Nephron (organoid): Measurements from ENCODE around the gene XRCC1.

Experiments used
- H3K27ac Mint-ChIP-seq, 3 experiments: 2 replicates each; pipeline ENCODE4 v1.8.0; 2020; ENCODE audit warnings: mixed read lengths in 3 of 3, mild to moderate bottlenecking in 2 of 3, moderate library complexity in 1 of 3
- H3K27me3 Mint-ChIP-seq: 2 replicates; pipeline ENCODE4 v1.8.0; 2021; ENCODE audit warnings: low read depth, mild to moderate bottlenecking, moderate library complexity, mixed read lengths
- H3K36me3 Mint-ChIP-seq: 2 replicates; pipeline ENCODE4 v1.8.0; 2020; ENCODE audit warnings: low read depth, mixed read lengths
- H3K4me1 Mint-ChIP-seq: 2 replicates; pipeline ENCODE4 v1.8.0; 2020; ENCODE audit warnings: mixed read lengths
- H3K4me3 Mint-ChIP-seq, 3 experiments: 2 replicates each; pipeline ENCODE4 v1.8.0; 2020; ENCODE audit warnings: mild to moderate bottlenecking in 3 of 3, mixed read lengths in 3 of 3, moderate library complexity in 2 of 3
- H3K9me3 Mint-ChIP-seq: 2 replicates; pipeline ENCODE4 v1.8.0; 2020; ENCODE audit warnings: mixed read lengths
- TF ChIP-seq, protein P1 (sequence below), 3 experiments: fragments of 200-600 bp; sonication (generic); IDR thresholded peaks; one replicate each; pipeline ENCODE4 v1.5.0; 2021; ENCODE audit warnings: antibody characterized with exemption in 3 of 3; ENCODE audit not compliant: unreplicated experiment in 3 of 3

XRCC1 gene

GRCh38 chr19:43596842-43597461, 21.6 kb upstream of the XRCC1 start:
- TF ChIP-seq, protein P1, sequence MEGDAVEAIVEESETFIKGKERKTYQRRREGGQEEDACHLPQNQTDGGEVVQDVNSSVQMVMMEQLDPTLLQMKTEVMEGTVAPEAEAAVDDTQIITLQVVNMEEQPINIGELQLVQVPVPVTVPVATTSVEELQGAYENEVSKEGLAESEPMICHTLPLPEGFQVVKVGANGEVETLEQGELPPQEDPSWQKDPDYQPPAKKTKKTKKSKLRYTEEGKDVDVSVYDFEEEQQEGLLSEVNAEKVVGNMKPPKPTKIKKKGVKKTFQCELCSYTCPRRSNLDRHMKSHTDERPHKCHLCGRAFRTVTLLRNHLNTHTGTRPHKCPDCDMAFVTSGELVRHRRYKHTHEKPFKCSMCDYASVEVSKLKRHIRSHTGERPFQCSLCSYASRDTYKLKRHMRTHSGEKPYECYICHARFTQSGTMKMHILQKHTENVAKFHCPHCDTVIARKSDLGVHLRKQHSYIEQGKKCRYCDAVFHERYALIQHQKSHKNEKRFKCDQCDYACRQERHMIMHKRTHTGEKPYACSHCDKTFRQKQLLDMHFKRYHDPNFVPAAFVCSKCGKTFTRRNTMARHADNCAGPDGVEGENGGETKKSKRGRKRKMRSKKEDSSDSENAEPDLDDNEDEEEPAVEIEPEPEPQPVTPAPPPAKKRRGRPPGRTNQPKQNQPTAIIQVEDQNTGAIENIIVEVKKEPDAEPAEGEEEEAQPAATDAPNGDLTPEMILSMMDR (IDR thresholded peaks at IDR 0.05; ENCODE audit: unreplicated experiment in 3 of 3): no peak
- H3K9me3 Mint-ChIP-seq: no peaks in the 10 kb centered on the region
- no peaks in the 10 kb centered on the region for H3K27me3 Mint-ChIP-seq
- H3K36me3 Mint-ChIP-seq: peaks cover 26% of the 10 kb centered on the region
- peak overlapping the region; percentile 100 for H3K27ac Mint-ChIP-seq
- peaks cover 35% of the 10 kb centered on the region for H3K4me1 Mint-ChIP-seq
- peak overlapping the region; percentile 94 to 98 (median 96) for H3K4me3 Mint-ChIP-seq

DNA sequence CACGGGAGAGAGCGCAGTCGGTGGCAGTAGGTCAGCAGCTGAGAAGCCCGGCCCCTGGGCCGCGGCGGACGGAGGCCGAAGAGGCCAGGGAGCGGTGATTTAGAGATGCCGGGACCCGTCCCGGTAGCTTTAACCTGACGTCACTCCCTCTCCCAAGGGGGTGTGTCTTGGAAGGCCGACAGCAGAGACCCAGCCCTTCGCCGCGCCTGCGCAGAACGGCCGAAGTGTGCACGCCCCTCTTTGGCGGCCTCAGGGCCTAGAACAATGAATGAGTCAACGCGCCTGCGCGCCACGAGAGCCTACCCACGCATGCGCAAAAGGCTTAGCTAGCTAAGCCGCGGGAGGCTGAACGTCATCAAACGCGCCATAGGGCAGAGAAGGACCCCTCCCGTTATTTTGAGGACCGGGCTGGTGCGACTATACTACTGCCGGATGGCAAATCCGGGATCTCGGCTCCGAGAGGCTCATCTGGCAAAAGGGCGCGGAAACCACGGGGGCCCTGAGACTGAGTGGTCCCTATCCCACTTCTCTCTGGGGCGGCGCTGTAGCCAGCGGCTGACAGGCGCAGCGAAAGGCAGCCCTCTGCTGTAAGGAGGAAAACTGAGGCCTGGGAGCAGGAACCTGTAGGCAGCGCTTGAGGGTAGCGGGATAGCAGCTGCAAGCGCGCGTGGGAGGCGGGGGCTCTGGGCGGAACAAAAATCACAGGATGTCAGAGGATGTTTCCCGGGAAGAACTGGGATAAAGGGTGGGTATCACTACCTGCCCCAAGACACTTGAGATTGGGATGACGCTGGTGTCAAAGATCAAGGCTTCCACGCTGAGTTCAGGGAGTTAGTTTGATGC, 20.9 kb upstream of the XRCC1 start, which contains the start of the genes IRGQ and ZNF576:
Gene IRGQ, minus strand, starts transcription at position 136 of the 843 bp plus-strand sequence. CDS start 796 bp downstream, outside the sequence.
Gene ZNF576, plus strand, starts transcription at position 597 of the 843 bp plus-strand sequence. CDS start 514 bp downstream, outside the sequence.
- peak within 1 kb of the TSS; percentile 94 to 98 (median 96) for H3K4me3 Mint-ChIP-seq
- H3K4me1 Mint-ChIP-seq: peaks cover 35% of the 10 kb centered on the region
- H3K36me3 Mint-ChIP-seq: peaks cover 22% of the 10 kb centered on the region
- H3K9me3 Mint-ChIP-seq: no peaks in the 10 kb centered on the region
- H3K27ac Mint-ChIP-seq: peak within 1 kb of the TSS; percentile 100
- no peaks in the 10 kb centered on the region for H3K27me3 Mint-ChIP-seq
- TF ChIP-seq, protein P1 (IDR thresholded peaks at IDR 0.05; ENCODE audit: unreplicated experiment in 3 of 3): no peak

DNA sequence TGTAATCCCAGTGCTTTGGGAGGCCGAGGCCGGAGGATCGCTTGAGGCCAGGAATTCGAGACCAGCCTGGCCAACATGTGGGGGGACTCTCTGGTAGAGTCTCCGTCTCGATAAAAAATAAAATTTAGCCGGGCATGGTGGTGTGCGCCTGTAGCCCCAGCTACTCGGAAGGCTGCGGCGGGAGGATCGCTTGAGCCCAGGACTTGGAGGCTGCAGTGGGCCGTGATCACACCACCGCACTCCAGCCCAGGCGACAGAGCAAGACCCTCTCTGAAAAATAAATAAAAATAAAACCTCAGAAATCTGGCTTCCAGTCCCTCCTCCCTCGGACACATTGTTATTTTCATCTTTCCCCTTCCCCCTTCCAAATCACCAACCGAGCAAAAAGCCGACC, 20.3 kb upstream of the XRCC1 start:
- H3K36me3 Mint-ChIP-seq: peaks cover 27% of the 10 kb centered on the region

DNA sequence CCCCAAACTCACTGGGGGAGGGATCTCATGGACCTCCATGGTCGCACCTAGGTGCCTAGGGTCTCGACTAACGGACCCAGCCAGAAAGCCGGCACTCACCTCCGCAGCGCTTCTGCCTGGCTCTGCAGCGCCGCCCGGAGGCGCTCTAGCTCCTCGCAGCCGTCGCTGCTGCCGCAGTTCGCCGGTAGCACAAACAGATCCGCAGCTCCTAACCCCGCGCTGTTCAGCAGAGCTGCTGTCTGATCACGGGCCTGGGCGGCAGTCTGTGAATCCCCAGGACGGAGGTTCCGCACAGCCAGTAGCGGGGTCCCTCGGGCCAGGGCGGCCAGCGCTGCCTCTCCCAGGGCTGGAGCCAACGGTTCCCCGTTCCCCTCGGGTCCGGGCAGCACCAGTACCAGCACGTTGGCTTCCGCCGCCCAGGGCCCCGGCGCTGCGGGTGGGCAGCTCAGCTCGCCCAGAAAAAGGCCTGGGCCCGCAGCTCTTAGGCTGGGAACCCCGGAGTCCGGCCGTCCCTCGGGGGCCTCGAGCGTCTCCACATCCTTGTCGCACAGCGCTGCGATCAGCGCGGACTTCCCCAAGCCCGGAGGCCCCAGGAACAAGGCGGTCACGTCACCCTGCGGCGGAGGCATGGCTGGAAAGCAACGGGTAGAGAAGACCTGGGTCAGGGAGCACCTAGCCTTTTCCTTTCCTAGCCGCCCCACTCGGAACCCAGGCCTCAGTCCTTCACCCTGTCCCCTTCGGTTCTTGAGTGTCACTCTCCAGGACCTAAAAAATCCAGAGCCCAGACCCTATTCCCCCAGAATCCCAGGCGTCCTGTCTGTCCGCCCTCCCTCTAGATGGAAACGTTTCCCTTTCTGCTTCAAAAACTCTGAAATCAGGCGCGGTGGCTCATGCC, 19.6 kb upstream of the XRCC1 start:
- peaks cover 31% of the 10 kb centered on the region for H3K36me3 Mint-ChIP-seq
- H3K4me1 Mint-ChIP-seq: peaks cover 41% of the 10 kb centered on the region
- H3K27ac Mint-ChIP-seq: peak overlapping the region; percentile 100
- peak overlapping the region; percentile 94 to 98 (median 96) for H3K4me3 Mint-ChIP-seq
- H3K9me3 Mint-ChIP-seq: no peaks in the 10 kb centered on the region
- TF ChIP-seq, protein P1 (IDR thresholded peaks at IDR 0.05; ENCODE audit: unreplicated experiment in 3 of 3): peak; percentile 70 to 79 (median 72)
- H3K27me3 Mint-ChIP-seq: no peaks in the 10 kb centered on the region

More for the DNA sequence above, 20.3 kb upstream of the XRCC1 start:
- H3K4me1 Mint-ChIP-seq: peaks cover 38% of the 10 kb centered on the region
- TF ChIP-seq, protein P1 (IDR thresholded peaks at IDR 0.05; ENCODE audit: unreplicated experiment in 3 of 3): no peak
- H3K9me3 Mint-ChIP-seq: no peaks in the 10 kb centered on the region
- peak overlapping the region; percentile 100 for H3K27ac Mint-ChIP-seq
- H3K4me3 Mint-ChIP-seq: peak overlapping the region; percentile 94 to 98 (median 96)
- H3K27me3 Mint-ChIP-seq: no peaks in the 10 kb centered on the region

GRCh38 chr19:43594081-43594697, 18.9 kb upstream of the XRCC1 start:
- Mint-ChIP-seq H3K9me3 (no peaks in the 10 kb centered on the region), H3K36me3 (peaks cover 37% of the 10 kb centered on the region), H3K27ac (peak overlapping the region in 2 of 3 experiments; percentile 78 to 83), H3K27me3 (no peaks in the 10 kb centered on the region), H3K4me1 (peaks cover 41% of the 10 kb centered on the region), H3K4me3 (peak overlapping the region; percentile 87 to 96 (median 94))
- TF ChIP-seq, protein P1 (IDR thresholded peaks at IDR 0.05; ENCODE audit: unreplicated experiment in 3 of 3): no peak
